COLO829 (cell line): ENCODE results near the gene FRMD6.

ENCODE experiments used
- DNase-seq: peaks from one replicate; pipeline ENCODE4 v3.0.0; 2012; ENCODE audit warnings: low spot score

The FRMD6 gene

GRCh38 chr14:51666826-51667225, 15.1 kb downstream of the FRMD6 start:
- no peak for DNase-seq

- no peak for DNase-seq
Observed at GRCh38 chr14:51668870-51669269, 17.2 kb downstream of the FRMD6 start.

- DNase-seq, result no peak
Observed at GRCh38 chr14:51674294-51675002, 22.7 kb downstream of the FRMD6 start.

- DNase-seq, result peak; percentile 90
Observed at GRCh38 chr14:51676549-51676948, 24.8 kb downstream of the FRMD6 start.

GRCh38 chr14:51677266-51677665, 25.6 kb downstream of the FRMD6 start:
- DNase-seq, result peak; percentile 85

- DNase-seq, result no peak
Observed at GRCh38 chr14:51677738-51678137, 26.0 kb downstream of the FRMD6 start.

GRCh38 chr14:51680031-51680430, 28.3 kb downstream of the FRMD6 start:
- DNase-seq, result no peak

GRCh38 chr14:51681411-51681810, 29.7 kb downstream of the FRMD6 start:
- no peak for DNase-seq

- no peak for DNase-seq
Observed at GRCh38 chr14:51682411-51682810, 30.7 kb downstream of the FRMD6 start.

GRCh38 chr14:51684760-51685159, 33.0 kb downstream of the FRMD6 start:
- DNase-seq, result no peak

- DNase-seq, result no peak
Observed at GRCh38 chr14:51691176-51691575, 39.5 kb downstream of the FRMD6 start.

GRCh38 chr14:51692646-51693045, 40.9 kb downstream of the FRMD6 start:
- DNase-seq, result no peak

- DNase-seq, result no peak
Observed at GRCh38 chr14:51697848-51698247, 46.1 kb downstream of the FRMD6 start.

- DNase-seq, result peak; percentile 59
Observed at GRCh38 chr14:51701951-51702350, 50.2 kb downstream of the FRMD6 start.

- no peak for DNase-seq
Observed at GRCh38 chr14:51703787-51704186, 52.1 kb downstream of the FRMD6 start.

- DNase-seq, result no peak
Observed at GRCh38 chr14:51704545-51704944, 52.8 kb downstream of the FRMD6 start.

GRCh38 chr14:51707327-51707726, 55.6 kb downstream of the FRMD6 start:
- no peak for DNase-seq

- DNase-seq, result no peak
Observed at GRCh38 chr14:51711505-51711904, 59.8 kb downstream of the FRMD6 start.

- no peak for DNase-seq
Observed at GRCh38 chr14:51715250-51715649, 63.5 kb downstream of the FRMD6 start.

- no peak for DNase-seq
Observed at GRCh38 chr14:51715742-51716141, 64.0 kb downstream of the FRMD6 start.

- DNase-seq, result no peak
Observed at GRCh38 chr14:51716610-51717009, 64.9 kb downstream of the FRMD6 start.

GRCh38 chr14:51717766-51718165, 66.1 kb downstream of the FRMD6 start:
- no peak for DNase-seq

GRCh38 chr14:51719955-51720354, 68.2 kb downstream of the FRMD6 start:
- DNase-seq, result no peak

- DNase-seq, result no peak
Observed at GRCh38 chr14:51723990-51724389, 72.3 kb downstream of the FRMD6 start.
